ENCODE measurements around the gene PRKCA.

The PRKCA gene

DNA sequence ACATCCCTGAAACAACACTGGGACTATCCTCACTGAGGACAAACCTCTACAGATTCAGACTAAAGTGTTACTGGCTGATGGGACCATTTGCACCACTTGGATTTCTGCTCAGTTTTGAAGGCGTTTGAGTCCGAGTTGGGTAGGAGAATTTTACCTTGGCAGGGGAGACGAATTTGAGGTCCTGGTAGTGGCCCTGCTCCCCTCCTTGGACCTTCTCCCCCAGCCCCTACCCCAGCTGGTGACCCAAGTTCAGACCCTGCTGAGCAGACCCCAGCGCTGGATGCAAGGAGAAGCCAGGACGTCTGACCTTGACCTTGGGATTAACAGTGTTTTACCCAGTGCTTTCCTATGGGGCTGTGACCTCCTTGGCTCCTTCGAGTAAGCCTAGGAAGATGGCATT is 546.1 kb downstream of the PRKCA start:
- Histone ChIP-seq H3K4me3 (no peak overlapping the region), H3K27me3 (peaks cover 0 to 2% of the 10 kb centered on the region in 2 donors), H3K9me3 (peaks cover 0 to under 1% (median 0%) of the 10 kb centered on the region in 3 donors), H3K4me1 (peaks cover 0 to 14% (median 8%) of the 10 kb centered on the region in 4 donors), H3K27ac (no peak overlapping the region), H3K36me3 (no peaks in the 10 kb centered on the region)
- DNase-seq, result no peak
- intact Hi-C loops (cut with DNase I; ENCODE audit: low total_unique reads), result no loop called here
- TF ChIP-seq, protein P1, sequence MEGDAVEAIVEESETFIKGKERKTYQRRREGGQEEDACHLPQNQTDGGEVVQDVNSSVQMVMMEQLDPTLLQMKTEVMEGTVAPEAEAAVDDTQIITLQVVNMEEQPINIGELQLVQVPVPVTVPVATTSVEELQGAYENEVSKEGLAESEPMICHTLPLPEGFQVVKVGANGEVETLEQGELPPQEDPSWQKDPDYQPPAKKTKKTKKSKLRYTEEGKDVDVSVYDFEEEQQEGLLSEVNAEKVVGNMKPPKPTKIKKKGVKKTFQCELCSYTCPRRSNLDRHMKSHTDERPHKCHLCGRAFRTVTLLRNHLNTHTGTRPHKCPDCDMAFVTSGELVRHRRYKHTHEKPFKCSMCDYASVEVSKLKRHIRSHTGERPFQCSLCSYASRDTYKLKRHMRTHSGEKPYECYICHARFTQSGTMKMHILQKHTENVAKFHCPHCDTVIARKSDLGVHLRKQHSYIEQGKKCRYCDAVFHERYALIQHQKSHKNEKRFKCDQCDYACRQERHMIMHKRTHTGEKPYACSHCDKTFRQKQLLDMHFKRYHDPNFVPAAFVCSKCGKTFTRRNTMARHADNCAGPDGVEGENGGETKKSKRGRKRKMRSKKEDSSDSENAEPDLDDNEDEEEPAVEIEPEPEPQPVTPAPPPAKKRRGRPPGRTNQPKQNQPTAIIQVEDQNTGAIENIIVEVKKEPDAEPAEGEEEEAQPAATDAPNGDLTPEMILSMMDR (IDR thresholded peaks at IDR 0.05), result no peak

DNA sequence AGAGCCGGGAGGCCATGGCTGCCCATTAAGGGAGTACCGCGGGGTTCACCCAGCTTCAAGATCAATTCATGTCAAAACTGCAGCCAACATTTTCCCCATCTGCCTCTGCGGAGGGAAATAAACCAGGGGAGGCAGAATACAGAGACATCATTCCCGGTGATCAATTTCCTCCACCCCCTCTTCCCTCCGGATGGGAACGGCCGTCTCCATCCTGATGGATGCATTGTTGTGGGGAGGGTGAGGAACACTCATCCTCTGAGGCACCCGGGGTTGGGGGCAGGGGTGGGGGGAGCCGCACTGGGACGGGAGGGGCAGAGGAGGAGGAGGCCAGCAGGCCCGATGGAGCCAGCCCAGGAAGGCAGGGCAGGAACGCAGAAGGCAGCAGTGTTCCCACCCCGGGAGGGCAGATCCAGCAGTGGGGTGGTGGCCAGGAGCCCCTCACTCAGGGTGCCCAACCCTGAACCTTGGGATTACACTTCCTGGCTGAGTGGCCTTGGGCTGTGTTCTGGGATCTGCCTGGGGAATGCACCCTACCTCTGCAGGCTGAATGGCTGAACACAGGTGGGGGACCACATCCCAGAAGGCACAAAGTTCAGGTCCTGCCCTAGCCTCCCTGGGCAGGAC is 546.7 kb downstream of the PRKCA start:
- no peaks in the 10 kb centered on the region for H3K27me3 ChIP-seq
- no peak overlapping the region for H3K27ac ChIP-seq
- peaks cover 0 to 3% (median under 1%) of the 10 kb centered on the region in 3 donors for H3K9me3 ChIP-seq
- TF ChIP-seq, protein P1 (IDR thresholded peaks at IDR 0.05), result no peak
- H3K4me1 ChIP-seq, result peaks cover 0 to 14% (median 8%) of the 10 kb centered on the region in 4 donors
- no peak for DNase-seq
- intact Hi-C loops (cut with DNase I; ENCODE audit: low total_unique reads), result no loop called here
- no peak overlapping the region for H3K4me3 ChIP-seq
- H3K36me3 ChIP-seq, result no peaks in the 10 kb centered on the region

DNA sequence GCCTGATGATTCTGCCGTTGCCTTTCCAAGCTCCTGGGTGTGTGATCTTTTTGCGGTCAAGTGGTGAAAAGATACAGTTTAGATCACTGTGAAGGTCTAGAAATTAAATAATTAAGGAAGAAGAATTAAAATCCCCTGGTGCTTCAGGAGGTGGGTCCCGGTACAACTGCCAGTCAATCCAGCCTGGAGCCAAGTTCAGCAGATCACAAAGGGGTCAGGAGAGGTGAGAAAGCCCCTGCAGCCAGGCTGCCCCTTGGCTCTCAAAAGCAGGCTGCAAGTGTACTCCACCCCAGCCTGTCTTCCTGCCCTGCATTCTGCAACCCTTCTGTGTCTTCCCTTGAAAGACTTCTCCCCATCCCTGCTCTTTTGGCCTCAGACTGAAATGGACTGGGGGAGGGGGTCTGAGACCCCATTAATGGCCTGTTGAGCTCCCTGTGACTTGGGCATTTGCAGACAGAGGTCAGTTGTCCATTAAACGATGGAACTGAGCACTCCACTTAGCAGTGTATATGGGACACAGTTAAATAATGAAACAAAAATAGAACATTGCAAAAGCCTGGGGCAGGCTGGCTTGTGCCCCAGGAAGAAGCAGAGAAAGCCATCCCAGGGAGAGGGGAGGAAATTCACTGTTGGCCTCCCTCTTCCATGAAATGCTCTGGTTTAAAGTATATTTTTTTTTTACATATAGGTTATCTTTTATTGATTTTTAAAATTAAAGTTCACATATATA is 547.6 kb downstream of the PRKCA start:
- TF ChIP-seq, protein P1 (IDR thresholded peaks at IDR 0.05), result no peak
- Histone ChIP-seq H3K4me1 (peaks cover 0 to 14% (median 8%) of the 10 kb centered on the region in 4 donors), H3K27ac (no peak overlapping the region), H3K27me3 (no peaks in the 10 kb centered on the region), H3K4me3 (no peak overlapping the region), H3K9me3 (peaks cover 0 to 9% (median 3%) of the 10 kb centered on the region in 3 donors), H3K36me3 (no peaks in the 10 kb centered on the region)
- intact Hi-C loops (cut with DNase I; ENCODE audit: low total_unique reads), result no loop called here
- no peak for DNase-seq

DNA sequence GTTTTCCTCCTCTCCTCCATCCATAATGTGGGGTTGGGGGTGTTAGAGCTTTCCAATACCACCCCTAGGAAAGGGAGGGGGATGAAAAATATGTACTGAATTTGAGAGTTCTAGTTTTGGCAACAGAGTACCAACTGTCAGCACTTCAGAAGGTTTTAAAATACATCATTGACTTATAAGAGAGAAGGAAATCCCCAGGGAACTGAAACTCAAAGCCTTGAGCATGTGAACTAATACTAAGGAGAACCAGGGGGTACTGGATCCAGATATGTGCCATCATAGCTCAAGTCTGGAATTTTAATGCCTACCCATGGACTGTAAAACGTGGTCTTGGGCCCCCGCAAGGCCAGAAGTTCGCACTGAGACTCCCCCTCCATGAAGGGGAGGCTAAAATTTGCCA is 548.3 kb downstream of the PRKCA start:
- Histone ChIP-seq H3K27me3 (no peaks in the 10 kb centered on the region), H3K27ac (no peak overlapping the region), H3K36me3 (no peaks in the 10 kb centered on the region), H3K4me1 (peaks cover 0 to 14% (median 8%) of the 10 kb centered on the region in 4 donors), H3K9me3 (peaks cover 0 to 12% (median 6%) of the 10 kb centered on the region in 3 donors), H3K4me3 (no peak overlapping the region)
- TF ChIP-seq, protein P1 (IDR thresholded peaks at IDR 0.05), result no peak
- intact Hi-C loops (cut with DNase I; ENCODE audit: low total_unique reads), result no loop called here
- DNase-seq, result no peak

DNA sequence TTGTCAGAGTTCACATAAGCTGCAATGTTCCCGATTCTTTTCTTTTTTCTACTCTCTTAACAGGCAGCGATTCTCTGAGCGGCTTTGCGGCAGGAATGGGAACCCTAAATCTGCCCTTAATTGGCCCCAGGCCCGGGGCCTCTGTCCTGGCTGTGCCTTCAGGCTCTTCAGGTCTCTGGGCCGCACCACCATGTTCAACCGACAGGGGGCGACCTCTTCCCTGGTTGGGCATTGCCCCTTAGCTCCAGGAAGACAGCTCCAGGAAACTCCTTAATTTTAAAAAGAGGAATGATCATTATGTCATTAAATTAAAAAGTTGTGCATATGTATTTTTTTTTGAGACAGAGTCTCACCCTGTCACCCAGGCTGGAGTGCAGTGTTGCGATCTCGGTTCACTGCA is 552.8 kb downstream of the PRKCA start:
- no peak for DNase-seq
- intact Hi-C loops (cut with DNase I; ENCODE audit: low total_unique reads), result loop anchor here (5.0 kb wide), 1 partner anchor 48 kb away; no protein-coding TSS in a partner anchor
- TF ChIP-seq, protein P1 (IDR thresholded peaks at IDR 0.05), result no peak

More for the DNA sequence above, 552.8 kb downstream of the PRKCA start:
- peaks cover 0 to 12% (median 6%) of the 10 kb centered on the region in 3 donors for H3K9me3 ChIP-seq
- no peak overlapping the region for H3K27ac ChIP-seq
- no peaks in the 10 kb centered on the region for H3K27me3 ChIP-seq
- H3K4me3 ChIP-seq, result no peak overlapping the region
- H3K36me3 ChIP-seq, result no peaks in the 10 kb centered on the region
- peaks cover 0 to 8% (median 5%) of the 10 kb centered on the region in 4 donors for H3K4me1 ChIP-seq

Measured in tibial artery (tissue), 4 donors.